ENCODE data around the gene CNIH4.

Gene CNIH4

GRCh38 chr1:224411766-224412165 lies 55.1 kb downstream of the CNIH4 start:
- TF ChIP-seq TAF1 (IDR thresholded peaks at IDR 0.05; ENCODE audit: borderline replicate concordance, insufficient read depth, low read length) (no peak), FOXP2 (optimal IDR thresholded peaks at IDR 0.05; ENCODE audit: borderline replicate concordance, extremely low read depth, extremely low read length, insufficient read depth) (no peak), SIN3A (IDR thresholded peaks at IDR 0.05; ENCODE audit: borderline replicate concordance, insufficient read depth, low read length) (no peak), POLR2AphosphoS5 (IDR thresholded peaks at IDR 0.05; ENCODE audit: low read depth, low read length) (no peak)

DNA sequence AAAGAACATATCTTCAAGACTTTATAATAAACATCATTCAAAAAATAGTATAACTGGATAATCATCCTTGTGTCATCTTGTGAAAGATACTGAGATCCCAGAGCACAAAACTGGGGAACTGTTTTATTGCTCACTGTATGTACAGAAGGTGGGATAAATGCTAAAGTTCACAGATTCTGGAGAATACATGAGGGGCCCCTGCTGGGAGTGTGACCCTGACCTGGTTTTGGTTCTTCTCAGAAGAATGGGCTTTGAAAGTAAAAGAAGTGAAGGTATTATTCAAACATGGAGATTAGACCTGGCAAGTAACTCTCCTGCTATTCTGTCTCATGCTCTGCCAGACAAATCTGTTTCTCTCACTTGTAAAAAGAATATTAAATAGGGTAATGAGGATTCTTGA lies 63.4 kb downstream of the CNIH4 start:
- TF ChIP-seq TAF1 (IDR thresholded peaks at IDR 0.05; ENCODE audit: borderline replicate concordance, insufficient read depth, low read length): no peak
- no peak for TF ChIP-seq SIN3A (IDR thresholded peaks at IDR 0.05; ENCODE audit: borderline replicate concordance, insufficient read depth, low read length)
- no peak for TF ChIP-seq FOXP2 (optimal IDR thresholded peaks at IDR 0.05; ENCODE audit: borderline replicate concordance, extremely low read depth, extremely low read length, insufficient read depth)
- no peak for TF ChIP-seq POLR2AphosphoS5 (IDR thresholded peaks at IDR 0.05; ENCODE audit: low read depth, low read length)

DNA sequence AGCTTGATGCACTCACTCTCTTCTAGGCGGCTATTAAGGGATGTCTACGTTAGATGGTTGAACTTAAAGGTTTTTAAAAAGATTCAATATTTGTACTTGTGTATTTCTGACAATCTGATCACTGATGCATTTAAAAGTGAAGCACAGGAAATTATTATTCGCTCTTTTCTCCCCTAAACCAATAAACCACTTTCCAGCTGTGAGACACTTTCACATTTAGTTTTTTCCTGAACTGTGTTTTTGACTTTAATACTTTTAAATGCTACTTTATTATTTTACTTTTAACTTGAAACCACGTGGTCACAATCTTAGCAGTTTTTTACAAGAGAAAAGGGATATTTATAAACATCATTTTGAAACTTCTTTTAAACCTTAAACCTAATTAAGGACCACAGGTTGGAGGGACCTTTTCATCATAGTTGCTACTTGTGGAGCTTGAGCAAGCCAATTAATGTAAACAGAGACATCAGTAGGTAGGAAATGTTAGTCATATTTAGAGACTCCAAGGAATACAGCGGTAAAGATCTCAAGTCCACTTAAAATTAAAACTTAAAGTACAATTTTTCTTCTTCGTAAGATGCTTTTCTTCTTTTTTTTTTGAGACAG lies 68.7 kb downstream of the CNIH4 start:
- no peak for TF ChIP-seq FOXP2 (optimal IDR thresholded peaks at IDR 0.05; ENCODE audit: borderline replicate concordance, extremely low read depth, extremely low read length, insufficient read depth)
- no peak for TF ChIP-seq TAF1 (IDR thresholded peaks at IDR 0.05; ENCODE audit: borderline replicate concordance, insufficient read depth, low read length)

DNA sequence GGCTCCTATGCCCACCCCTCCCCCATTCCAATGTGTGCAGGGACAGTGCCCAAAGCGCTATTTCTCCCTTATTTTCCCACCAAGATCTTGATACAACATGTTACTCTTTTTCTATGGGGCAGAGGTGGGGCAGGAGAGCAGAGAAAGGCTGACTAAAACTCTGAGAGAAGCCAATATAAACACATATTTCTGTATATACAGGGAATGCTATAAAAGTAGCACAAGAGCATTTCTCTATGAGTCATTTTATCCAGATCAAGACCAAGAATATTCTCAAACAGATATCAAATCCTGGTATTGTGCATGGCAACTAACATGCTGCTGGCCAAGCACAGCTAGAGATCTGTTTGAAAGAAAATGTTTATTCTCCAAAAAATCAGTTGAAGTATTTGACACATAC lies 70.7 kb downstream of the CNIH4 start:
- TF ChIP-seq, protein P1, sequence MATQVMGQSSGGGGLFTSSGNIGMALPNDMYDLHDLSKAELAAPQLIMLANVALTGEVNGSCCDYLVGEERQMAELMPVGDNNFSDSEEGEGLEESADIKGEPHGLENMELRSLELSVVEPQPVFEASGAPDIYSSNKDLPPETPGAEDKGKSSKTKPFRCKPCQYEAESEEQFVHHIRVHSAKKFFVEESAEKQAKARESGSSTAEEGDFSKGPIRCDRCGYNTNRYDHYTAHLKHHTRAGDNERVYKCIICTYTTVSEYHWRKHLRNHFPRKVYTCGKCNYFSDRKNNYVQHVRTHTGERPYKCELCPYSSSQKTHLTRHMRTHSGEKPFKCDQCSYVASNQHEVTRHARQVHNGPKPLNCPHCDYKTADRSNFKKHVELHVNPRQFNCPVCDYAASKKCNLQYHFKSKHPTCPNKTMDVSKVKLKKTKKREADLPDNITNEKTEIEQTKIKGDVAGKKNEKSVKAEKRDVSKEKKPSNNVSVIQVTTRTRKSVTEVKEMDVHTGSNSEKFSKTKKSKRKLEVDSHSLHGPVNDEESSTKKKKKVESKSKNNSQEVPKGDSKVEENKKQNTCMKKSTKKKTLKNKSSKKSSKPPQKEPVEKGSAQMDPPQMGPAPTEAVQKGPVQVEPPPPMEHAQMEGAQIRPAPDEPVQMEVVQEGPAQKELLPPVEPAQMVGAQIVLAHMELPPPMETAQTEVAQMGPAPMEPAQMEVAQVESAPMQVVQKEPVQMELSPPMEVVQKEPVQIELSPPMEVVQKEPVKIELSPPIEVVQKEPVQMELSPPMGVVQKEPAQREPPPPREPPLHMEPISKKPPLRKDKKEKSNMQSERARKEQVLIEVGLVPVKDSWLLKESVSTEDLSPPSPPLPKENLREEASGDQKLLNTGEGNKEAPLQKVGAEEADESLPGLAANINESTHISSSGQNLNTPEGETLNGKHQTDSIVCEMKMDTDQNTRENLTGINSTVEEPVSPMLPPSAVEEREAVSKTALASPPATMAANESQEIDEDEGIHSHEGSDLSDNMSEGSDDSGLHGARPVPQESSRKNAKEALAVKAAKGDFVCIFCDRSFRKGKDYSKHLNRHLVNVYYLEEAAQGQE (IDR thresholded peaks at IDR 0.05; ENCODE audit: insufficient read depth in 1 of 2, low read depth in 2 of 2, low read length in 2 of 2): no peak
- no peak for TF ChIP-seq FOXP2 (optimal IDR thresholded peaks at IDR 0.05; ENCODE audit: borderline replicate concordance, extremely low read depth, extremely low read length, insufficient read depth)
- TF ChIP-seq POLR2AphosphoS5 (IDR thresholded peaks at IDR 0.05; ENCODE audit: low read depth, low read length): no peak
- TF ChIP-seq TAF1 (IDR thresholded peaks at IDR 0.05; ENCODE audit: borderline replicate concordance, insufficient read depth, low read length): no peak
- no peak for TF ChIP-seq SIN3A (IDR thresholded peaks at IDR 0.05; ENCODE audit: borderline replicate concordance, insufficient read depth, low read length)
